22Rv1 (cell line): ENCODE results near the gene CNTFR.

Experiments used
- H3K27ac ChIP-seq: fragments of 450-650 bp; 2 replicates; pipeline ENCODE4 v1.5.1; 2017
- CTCF ChIP-seq: fragments of 450-650 bp; IDR thresholded peaks from 2 replicates; pipeline ENCODE4 v1.5.1; 2017; ENCODE audit warnings: mild to moderate bottlenecking
- ZFX ChIP-seq: fragments of 450-650 bp; IDR thresholded peaks from 2 replicates; pipeline ENCODE4 v1.6.1; 2017; ENCODE audit warnings: antibody characterized with exemption, borderline replicate concordance

Gene CNTFR

GRCh38 chr9:34611811-34612787 is 22.6 kb upstream of the CNTFR start, which contains the start of gene RPP25L:
RPP25L (minus strand) TSS chr9:34612097; CDS start chr9:34611296, 801 bp downstream.
- H3K27ac ChIP-seq = peak within 1 kb of the TSS; percentile 88
- no peak for TF ChIP-seq ZFX
- no peak for TF ChIP-seq CTCF

- peak overlapping the region; percentile 88 for H3K27ac ChIP-seq
- TF ChIP-seq CTCF = no peak
- no peak for TF ChIP-seq ZFX
These were observed 21.8 kb upstream of the CNTFR start for GRCh38 chr9:34611251-34611810.

GRCh38 chr9:34610434-34611206 is 21.1 kb upstream of the CNTFR start:
- TF ChIP-seq CTCF (no peak), ZFX (no peak)
- H3K27ac ChIP-seq = peak overlapping the region; percentile 88

GRCh38 chr9:34607331-34607730 is 17.8 kb upstream of the CNTFR start:
- TF ChIP-seq CTCF = no peak
- TF ChIP-seq ZFX = no peak
- H3K27ac ChIP-seq = no peak overlapping the region

GRCh38 chr9:34606905-34607304 is 17.4 kb upstream of the CNTFR start:
- TF ChIP-seq ZFX (no peak), CTCF (no peak)

GRCh38 chr9:34606190-34606589 is 16.7 kb upstream of the CNTFR start:
- TF ChIP-seq CTCF (no peak), ZFX (no peak)

More at GRCh38 chr9:34606905-34607304, 17.4 kb upstream of the CNTFR start:
- no peak overlapping the region for H3K27ac ChIP-seq

More at GRCh38 chr9:34606190-34606589, 16.7 kb upstream of the CNTFR start:
- H3K27ac ChIP-seq = no peak overlapping the region
